Omental fat pad (tissue), 4 donors: Measurements from ENCODE around the gene SINHCAF. TPM values are rescaled to one million over a fixed set of nuclear protein-coding genes. Genes with fewer than 3 reads are reported as not detected.

Experiments
- ATAC-seq: fragments of 150-250 bp; one replicate; pipeline ENCODE4 v1.9.1; 2016; ENCODE audit warnings: mild to moderate bottlenecking, moderate library complexity; ENCODE audit not compliant: low FRiP score
- DNase-seq: peaks from one replicate; pipeline ENCODE4 v3.0.0-alpha.2; 2019; ENCODE audit warnings: low spot score
- total RNA-seq, 4 donors: library from RNA; depleted of rRNA; stranded (reverse); fragments of >200 nt; gene quantifications; one replicate each; pipeline ENCODE4 v1.1.0, GENCODE V29; 2016
- TF ChIP-seq, protein P1 (sequence below), 3 donors: fragments of 450-650 bp; IDR thresholded peaks; one replicate each; pipeline ENCODE4 v1.5.1; 2016 to 2017; ENCODE audit warnings: antibody characterized with exemption in 3 of 3, mild to moderate bottlenecking in 3 of 3, moderate library complexity in 2 of 3

The SINHCAF gene
- total RNA-seq, 4 donors from 2014 or later = 15.8 to 62.7 (median 25.6) TPM

DNA sequence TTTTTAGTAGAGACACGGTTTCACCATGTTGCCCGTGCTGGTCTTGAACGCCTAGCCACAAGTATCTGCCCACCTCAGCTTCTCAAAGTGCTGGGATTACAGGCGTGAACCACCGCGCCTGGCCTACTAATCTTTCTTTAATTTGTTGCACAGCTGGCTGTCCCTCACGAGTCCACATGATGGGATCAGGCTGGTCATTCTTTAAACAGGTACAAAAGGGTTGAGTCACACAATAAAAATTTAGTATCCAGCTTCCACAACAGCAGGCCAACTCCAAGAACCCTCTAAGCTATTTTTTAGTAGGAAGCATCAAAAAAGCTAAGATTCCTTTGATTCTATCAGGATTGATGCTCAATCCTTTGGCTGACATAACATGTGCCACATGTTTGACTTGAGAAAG lies 17.8 kb downstream of the SINHCAF start:
- TF ChIP-seq, protein P1, sequence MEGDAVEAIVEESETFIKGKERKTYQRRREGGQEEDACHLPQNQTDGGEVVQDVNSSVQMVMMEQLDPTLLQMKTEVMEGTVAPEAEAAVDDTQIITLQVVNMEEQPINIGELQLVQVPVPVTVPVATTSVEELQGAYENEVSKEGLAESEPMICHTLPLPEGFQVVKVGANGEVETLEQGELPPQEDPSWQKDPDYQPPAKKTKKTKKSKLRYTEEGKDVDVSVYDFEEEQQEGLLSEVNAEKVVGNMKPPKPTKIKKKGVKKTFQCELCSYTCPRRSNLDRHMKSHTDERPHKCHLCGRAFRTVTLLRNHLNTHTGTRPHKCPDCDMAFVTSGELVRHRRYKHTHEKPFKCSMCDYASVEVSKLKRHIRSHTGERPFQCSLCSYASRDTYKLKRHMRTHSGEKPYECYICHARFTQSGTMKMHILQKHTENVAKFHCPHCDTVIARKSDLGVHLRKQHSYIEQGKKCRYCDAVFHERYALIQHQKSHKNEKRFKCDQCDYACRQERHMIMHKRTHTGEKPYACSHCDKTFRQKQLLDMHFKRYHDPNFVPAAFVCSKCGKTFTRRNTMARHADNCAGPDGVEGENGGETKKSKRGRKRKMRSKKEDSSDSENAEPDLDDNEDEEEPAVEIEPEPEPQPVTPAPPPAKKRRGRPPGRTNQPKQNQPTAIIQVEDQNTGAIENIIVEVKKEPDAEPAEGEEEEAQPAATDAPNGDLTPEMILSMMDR (IDR thresholded peaks at IDR 0.05) = no peak
- DNase-seq (no peak), ATAC-seq (no peak)

DNA sequence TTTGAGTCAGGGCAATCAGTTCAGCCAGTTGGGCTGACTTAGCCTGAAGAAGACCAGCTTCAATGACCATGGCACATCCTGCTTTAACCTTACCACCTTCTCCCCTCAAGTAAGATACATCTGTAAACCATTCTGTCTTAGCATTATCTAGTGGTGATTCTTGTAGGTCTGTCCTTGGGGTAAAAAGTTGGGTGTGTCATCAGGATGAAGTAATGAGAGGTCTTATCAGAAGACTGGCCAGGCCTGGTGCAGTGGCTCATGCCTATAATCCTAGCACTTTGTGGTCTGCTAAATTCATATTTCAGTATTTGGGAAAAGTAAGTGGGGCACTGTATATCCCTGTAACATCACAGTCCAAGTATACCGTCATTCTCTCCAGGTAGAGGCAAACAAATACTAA lies 19.1 kb downstream of the SINHCAF start:
- TF ChIP-seq, protein P1 (IDR thresholded peaks at IDR 0.05) = no peak
- DNase-seq (no peak), ATAC-seq (no peak)

DNA sequence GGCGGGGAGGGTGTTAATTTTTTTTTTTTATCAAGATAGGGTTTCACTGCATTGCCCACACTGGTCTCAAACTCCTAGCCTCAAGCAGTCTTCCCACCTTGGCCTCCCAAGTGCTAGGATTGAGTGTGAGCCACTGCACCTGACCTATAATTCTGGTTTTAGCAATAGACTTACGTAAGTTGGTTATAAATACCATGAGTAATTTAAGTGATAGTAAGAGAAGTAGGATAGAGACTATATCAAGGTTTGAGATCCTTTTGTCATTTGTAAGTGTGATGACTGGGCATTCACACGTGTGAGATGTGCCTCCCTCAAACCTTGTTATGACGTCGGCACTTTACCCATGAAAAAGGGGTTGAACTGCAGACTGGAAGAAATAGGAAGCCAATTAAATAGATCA lies 22.5 kb downstream of the SINHCAF start:
- ATAC-seq (no peak), DNase-seq (no peak)
- TF ChIP-seq, protein P1 (IDR thresholded peaks at IDR 0.05) = no peak

DNA sequence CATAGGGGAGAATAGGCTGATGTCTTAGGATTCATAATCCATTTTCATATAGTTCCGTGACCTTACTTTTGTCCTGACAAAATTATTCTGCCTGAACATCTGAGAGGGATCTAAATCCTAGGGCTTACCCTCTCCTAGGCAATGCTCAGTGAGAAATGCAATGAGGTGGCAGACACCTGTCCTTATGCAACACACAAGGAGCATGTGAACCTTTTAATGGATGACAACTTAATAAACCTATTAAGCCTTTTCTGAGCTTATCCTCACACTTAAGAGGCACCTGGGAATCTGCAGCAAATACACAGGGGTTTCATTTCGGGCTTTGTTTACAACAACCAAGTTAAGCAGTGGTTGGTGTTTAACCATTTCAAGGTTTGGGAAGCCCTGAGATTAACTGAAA lies 24.6 kb downstream of the SINHCAF start:
- TF ChIP-seq, protein P1 (IDR thresholded peaks at IDR 0.05) = no peak
- ATAC-seq (no peak), DNase-seq (no peak)

DNA sequence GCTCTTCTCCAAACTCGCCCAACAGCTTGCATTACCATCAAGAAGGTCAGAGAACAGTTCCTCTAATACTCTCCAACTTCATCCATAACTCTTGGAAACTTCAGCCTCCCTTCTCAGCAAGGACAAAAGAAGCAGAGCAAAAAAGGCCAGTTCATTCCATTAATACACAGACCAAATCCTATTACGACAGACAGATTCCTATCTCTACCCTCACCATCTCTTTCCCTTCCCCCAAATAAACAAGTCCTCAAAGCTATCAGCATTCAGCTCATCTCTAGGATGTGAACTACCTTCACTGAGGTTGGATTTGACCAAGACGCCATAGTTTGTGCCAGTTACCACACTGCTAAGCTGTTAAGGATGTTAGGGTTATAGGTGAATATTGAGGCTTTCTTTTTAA lies 25.2 kb downstream of the SINHCAF start:
- no peak for ATAC-seq
- no peak for DNase-seq
- TF ChIP-seq, protein P1 (IDR thresholded peaks at IDR 0.05) = no peak

DNA sequence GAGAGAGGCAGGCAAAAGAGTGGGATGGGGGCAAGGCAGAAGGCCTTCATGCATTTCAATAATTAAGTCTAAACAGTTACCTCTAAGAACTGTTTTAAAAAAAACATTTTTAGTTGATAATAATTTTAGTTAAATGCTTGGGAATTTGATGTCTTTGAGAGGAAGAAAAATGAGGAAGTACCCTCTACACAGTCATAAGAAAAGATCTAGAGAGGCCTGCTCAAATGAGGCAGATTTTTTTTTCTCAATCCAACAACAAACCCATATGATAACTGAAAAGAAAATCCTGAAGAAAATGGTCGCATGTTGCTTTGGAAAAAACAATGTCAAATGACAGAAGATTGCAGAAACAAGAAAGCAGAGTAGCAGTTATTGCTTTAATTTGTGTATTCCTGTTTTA lies 25.6 kb downstream of the SINHCAF start:
- ATAC-seq = no peak
- TF ChIP-seq, protein P1 (IDR thresholded peaks at IDR 0.05) = no peak
- no peak for DNase-seq

DNA sequence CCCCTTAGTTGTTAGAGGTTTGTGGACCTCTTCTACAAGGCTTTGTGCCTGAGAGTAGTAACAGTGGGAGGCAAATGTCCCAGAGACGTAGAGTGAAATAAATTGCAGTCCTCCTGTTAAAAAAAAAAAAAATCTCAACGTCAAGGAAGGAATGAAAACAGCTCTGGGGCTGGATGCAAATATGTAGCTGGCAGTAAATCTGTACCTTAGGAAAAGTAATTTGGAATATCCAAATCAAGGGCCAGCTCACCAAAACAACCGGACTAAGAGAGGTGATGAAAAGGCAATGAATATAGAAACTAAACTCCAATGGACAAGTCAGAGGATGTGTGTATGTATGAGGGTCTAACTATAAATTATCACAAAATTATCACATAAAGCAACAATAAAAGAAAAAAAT lies 27.0 kb downstream of the SINHCAF start:
- no peak for ATAC-seq
- TF ChIP-seq, protein P1 (IDR thresholded peaks at IDR 0.05) = no peak
- DNase-seq = no peak
